Measurements from ENCODE around the gene FSTL3. TPM values are rescaled to one million over a fixed set of nuclear protein-coding genes. Genes with fewer than 3 reads are reported as not detected.
"Not testable (repeated sequence)": the region's sequence is repeated elsewhere in the genome, so short reads cannot be mapped to it uniquely, and the experiment has no call there.

FSTL3 gene
- total RNA-seq, 1 donor from 2014 or later, result 27.4 TPM

DNA sequence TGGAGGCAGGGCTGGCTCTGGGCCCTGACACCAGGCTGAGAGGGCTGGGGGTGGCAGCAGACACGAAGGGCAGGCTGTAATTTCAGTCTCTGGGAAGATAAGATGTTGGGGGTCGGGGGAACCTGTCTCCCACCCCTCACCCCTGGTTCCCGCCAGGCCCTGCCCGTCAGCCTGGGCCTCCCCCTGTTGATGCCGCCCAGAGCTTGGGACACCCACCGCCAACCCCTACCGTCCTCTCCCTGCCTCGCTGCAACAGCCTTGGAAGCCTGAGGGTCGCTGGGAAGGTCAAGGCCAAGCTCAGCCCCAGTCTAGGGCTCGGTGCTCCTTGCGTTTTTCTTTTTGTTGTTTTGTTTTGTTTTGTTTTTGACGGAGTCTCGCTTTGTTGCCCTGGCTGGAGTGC, 47.1 kb downstream of the FSTL3 start:
- DNase-seq (no peak), ATAC-seq (ENCODE audit: poor library complexity) (no peak)
- intact Hi-C loops (cut with DNase I), result no loop called here

DNA sequence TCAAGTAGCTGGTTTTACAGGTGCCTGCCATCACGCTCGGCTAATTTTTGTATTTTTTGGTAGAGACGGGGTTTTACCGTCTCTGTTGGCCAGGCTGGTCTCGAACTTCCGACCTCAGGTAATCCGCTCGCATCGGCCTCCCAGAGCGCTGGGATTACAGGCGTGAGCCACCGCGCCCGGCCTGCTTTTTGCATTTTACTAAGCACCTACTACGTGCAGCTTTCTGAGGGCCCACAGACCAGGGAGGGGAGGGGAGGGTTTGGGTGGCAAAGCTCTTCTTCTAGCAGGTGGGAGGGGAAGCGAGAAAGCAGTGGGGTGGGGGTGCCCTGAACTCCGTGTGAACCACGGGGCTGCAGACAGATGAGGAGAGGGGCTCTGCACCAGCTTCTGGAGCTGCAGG, 47.5 kb downstream of the FSTL3 start:
- ATAC-seq (ENCODE audit: poor library complexity), result no peak
- intact Hi-C loops (cut with DNase I), result no loop called here

GRCh38 chr19:725461-726089, 49.4 kb downstream of the FSTL3 start:
- intact Hi-C loops (cut with DNase I), result no loop called here
- ATAC-seq (ENCODE audit: poor library complexity) (no peak), DNase-seq (no peak)

More for the DNA sequence above, 47.5 kb downstream of the FSTL3 start:
- no peak for DNase-seq

GRCh38 chr19:726993-727956, 51.1 kb downstream of the FSTL3 start:
- ATAC-seq (ENCODE audit: poor library complexity) (peak; percentile 14), DNase-seq (no peak)
- intact Hi-C loops (cut with DNase I), result no loop called here

- ATAC-seq (ENCODE audit: poor library complexity) (peak; percentile 82), DNase-seq (peak; percentile 88)
- intact Hi-C loops (cut with DNase I), result no loop called here
These were observed 51.8 kb downstream of the FSTL3 start for GRCh38 chr19:728011-728410.

GRCh38 chr19:729564-729963, 53.4 kb downstream of the FSTL3 start:
- DNase-seq; intact Hi-C loops (cut with DNase I): not testable (repeated sequence)

DNA sequence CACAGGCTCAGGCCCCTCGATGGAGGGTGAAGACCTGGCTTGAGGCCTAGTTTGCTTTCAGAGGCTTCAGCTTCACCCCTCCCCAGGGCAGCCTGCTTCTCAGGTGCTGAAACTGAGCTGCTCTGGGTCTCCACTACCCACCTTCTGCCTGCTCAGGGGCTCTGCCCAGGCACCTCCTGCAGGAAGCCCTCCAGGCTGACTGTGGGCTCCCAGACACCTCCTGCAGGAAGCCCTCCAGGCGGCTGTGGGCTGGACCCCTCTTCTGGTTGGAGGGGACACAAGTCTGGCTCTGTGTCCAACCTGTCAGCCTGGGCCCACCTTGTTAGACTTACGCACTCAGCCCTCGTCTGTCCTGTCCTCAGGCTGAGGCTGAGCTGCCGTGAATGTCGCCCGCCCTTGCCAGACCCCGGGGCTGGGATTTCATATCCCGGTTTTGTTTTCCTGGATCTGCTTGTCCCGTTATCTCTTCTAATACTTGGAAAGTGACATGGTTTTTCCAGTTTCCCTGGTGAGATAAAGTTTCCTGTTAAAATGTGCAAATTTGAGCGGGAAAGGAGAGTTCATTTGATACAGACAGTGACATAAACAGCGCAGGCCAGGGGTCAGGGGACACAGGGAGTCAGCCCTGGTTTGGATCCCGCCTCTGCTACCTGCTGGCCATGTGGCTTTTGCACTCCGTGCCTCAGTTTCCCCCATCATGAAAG, 53.9 kb downstream of the FSTL3 start:
- intact Hi-C loops (cut with DNase I), result no loop called here
- DNase-seq (no peak), ATAC-seq (ENCODE audit: poor library complexity) (no peak)

More at GRCh38 chr19:729564-729963, 53.4 kb downstream of the FSTL3 start:
- not testable (repeated sequence) for ATAC-seq (ENCODE audit: poor library complexity)

DNA sequence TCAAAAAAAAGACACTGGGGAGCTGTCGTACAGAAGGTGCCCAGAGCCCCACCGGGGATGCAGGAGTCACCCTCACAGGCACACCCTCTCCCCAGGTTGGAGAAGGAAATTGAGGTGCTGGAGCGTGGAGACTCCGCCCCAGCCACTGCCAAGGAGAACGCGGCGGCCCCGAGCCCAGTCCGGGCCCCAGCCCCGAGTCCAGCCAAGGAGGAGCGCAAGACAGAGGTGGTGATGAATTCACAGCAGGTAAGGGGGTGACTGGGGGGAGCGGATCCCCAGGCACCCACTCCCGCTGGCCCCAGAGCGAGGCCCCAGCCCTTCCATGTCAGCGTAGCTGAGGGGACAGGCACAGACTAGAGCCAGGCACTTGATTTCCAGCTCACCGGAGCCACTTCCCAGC, 54.8 kb downstream of the FSTL3 start:
- no peak for ATAC-seq (ENCODE audit: poor library complexity)
- intact Hi-C loops (cut with DNase I), result no loop called here
- no peak for DNase-seq

DNA sequence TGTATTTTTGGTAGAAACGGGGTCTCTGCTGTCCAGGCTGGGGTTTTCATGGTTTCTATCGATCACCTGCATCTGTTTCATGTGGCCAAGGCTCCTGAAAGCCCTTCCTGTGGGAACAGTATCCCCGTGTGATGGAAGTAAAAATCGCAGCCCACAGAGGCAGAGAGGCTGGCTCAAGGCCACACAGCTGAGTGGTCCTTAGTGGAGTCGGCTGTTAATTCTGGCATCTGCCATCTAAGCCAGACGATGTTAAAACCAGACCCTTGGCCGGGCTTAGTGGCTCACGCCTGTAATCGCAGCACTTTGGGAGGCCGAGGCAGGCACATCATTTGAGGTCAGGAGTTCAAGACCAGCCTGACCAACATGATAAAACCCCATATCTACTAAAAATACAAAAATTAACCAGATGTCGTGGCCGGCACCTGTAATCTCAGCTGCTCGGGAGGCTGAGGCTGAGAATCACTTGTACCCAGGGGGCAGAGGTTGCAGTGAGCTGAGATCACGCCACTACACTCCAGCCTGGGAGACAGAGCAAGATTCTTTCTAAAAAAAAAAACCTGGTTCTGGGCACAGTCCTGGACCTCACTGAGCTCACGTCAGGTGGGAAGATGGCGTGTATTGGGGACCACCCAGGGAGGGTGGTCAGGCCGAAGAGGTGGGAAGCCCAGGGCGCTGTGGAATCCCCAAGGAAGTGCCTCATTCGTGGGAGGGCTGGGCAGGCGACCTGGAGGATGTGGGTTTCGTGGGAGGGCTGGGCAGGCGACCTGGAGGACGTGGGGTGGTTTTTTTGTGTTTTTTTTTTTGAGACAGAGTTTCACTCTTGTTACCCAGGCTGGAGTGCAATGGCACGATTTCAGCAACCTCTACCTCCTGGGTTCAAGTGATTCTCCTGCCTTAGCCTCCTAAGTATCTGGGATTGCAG, 56.2 kb downstream of the FSTL3 start:
- intact Hi-C loops (cut with DNase I), result no loop called here
- DNase-seq, result no peak
- no peak for ATAC-seq (ENCODE audit: poor library complexity)

Other genes with a start within 250 kb of the FSTL3 start
- gene SHC2, start 215.4 kb upstream of the FSTL3 start, total RNA-seq, result 8.8 TPM
- gene MADCAM1, start 179.9 kb upstream of the FSTL3 start, total RNA-seq, result 0.24 TPM
- 10.8 TPM for gene TPGS1, start 168.9 kb upstream of the FSTL3 start, total RNA-seq
- 86.3 TPM for gene CDC34, start 144.6 kb upstream of the FSTL3 start, total RNA-seq
- 0.32 TPM for gene GZMM, start 132.3 kb upstream of the FSTL3 start, total RNA-seq
- 1,928 TPM for gene BSG, start 103.8 kb upstream of the FSTL3 start, total RNA-seq
- gene HCN2, start 86.5 kb upstream of the FSTL3 start, total RNA-seq, result 4.1 TPM
- gene POLRMT, start 42.9 kb upstream of the FSTL3 start, total RNA-seq, result 54.5 TPM
- not detected for gene FGF22, start 36.5 kb upstream of the FSTL3 start, total RNA-seq
- gene RNF126, start 13.2 kb upstream of the FSTL3 start, total RNA-seq, result 21.2 TPM
- gene PRSS57, start 19.1 kb downstream of the FSTL3 start, total RNA-seq, result not detected
- gene PALM, start 32.5 kb downstream of the FSTL3 start, total RNA-seq, result 32.9 TPM
- gene MISP, start 74.7 kb downstream of the FSTL3 start, total RNA-seq, result not detected
- gene PTBP1, start 121.1 kb downstream of the FSTL3 start, total RNA-seq, result 56.0 TPM
- not detected for gene PLPPR3, start 145.6 kb downstream of the FSTL3 start, total RNA-seq
- not detected for gene AZU1, start 151.4 kb downstream of the FSTL3 start, total RNA-seq
- gene PRTN3, start 164.6 kb downstream of the FSTL3 start, total RNA-seq, result not detected
- gene ELANE, start 175.9 kb downstream of the FSTL3 start, total RNA-seq, result 1.3 TPM
- 477 TPM for gene CFD, start 183.3 kb downstream of the FSTL3 start, total RNA-seq
- 19.1 TPM for gene MED16, start 216.8 kb downstream of the FSTL3 start, total RNA-seq
- gene RNU6-9, start 217.1 kb downstream of the FSTL3 start, total RNA-seq, result not detected
- 20.3 TPM for gene R3HDM4, start 236.8 kb downstream of the FSTL3 start, total RNA-seq
- gene KISS1R, start 240.9 kb downstream of the FSTL3 start, total RNA-seq, result not detected
- gene ARID3A, start 249.6 kb downstream of the FSTL3 start, total RNA-seq, result 5.0 TPM

All from Right ventricle myocardium superior (tissue), 1 donor.